Transverse colon (tissue), 3 donors: ENCODE measurements around the gene AIG1.

Source experiments
- CTCF ChIP-seq, 5 experiments: fragments of 200-600 bp in 3 of 5; fragments of 450-650 bp in 2 of 5; sonication (generic) in 3 of 5; IDR thresholded peaks; 1 replicate in 2 of 5; 2 replicates in 3 of 5; pipeline ENCODE4 v1.5.1; 2016 to 2017; ENCODE audit warnings: antibody characterized with exemption in 5 of 5, inconsistent platforms in 3 of 5, mild to moderate bottlenecking in 2 of 5, moderate library complexity in 1 of 5
- POLR2A ChIP-seq: fragments of 450-650 bp; IDR thresholded peaks from one replicate; pipeline ENCODE4 v1.6.1; 2016; ENCODE audit warnings: antibody characterized with exemption, mild to moderate bottlenecking, moderate library complexity

DNA sequence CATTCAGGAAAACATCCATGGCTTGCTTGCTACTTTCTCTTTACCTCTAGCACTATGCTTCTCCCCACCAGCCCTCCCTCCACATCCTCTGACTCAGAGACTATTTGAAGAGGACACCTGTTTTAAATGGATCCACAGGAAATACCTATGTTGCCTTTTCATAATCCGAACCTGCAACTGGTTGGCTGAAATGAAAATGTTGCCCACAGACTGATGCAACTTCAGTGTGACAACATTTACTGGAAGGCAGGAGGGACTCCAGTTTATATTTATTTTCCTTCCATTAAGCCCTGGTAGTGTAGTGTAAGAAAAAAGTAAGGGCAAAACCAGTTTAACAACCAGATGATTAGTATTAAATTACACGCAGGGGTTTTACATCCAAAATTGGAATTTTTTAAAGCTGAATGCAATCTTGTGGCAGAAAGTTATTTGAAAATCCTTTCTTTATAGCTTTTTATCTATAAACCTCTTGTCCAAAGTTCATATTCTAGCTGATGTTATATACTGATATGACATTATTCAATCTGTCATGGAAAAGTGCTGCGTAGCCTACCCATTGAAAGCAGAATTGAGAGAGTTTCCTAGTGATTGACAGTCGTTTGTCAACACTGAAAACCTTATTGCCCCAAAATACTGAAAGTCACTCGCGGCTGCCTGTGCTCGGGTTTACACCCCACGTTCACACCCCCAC, 881 bp upstream of the AIG1 start:
- TF ChIP-seq CTCF (IDR thresholded peaks at IDR 0.05) (no peak), POLR2A (no peak)
